Activated naive CD4-positive, alpha-beta T cell treated with anti-CD3 and anti-CD28 coated beads, Interleukin-2, amount 10 ng/mL, durations not matched to agents 7 days and 5 days (primary cell): Measurements from ENCODE around the gene ELMOD3.

Source experiments
- CTCF ChIA-PET: fragments of 350-600 bp; sonication (Branson Sonifier 250); formaldehyde crosslinking; loops from one replicate; lab custom pipeline; 2021; ENCODE audit warnings: antibody characterized with exemption; lab: Charles Lee
- DNase-seq: peaks from one replicate; pipeline ENCODE4 v3.0.0-alpha.2; 2020
- H3K27ac Mint-ChIP-seq: one replicate; pipeline ENCODE4 v1.8.0; 2021; ENCODE audit warnings: mild to moderate bottlenecking, moderate library complexity, mixed read lengths
- H3K27me3 Mint-ChIP-seq: one replicate; pipeline ENCODE4 v1.8.0; 2021; ENCODE audit warnings: mild to moderate bottlenecking, mixed read lengths
- H3K36me3 Mint-ChIP-seq: one replicate; pipeline ENCODE4 v1.8.0; 2021; ENCODE audit warnings: mixed read lengths
- H3K4me1 Mint-ChIP-seq: one replicate; pipeline ENCODE4 v1.8.0; 2021; ENCODE audit warnings: mixed read lengths
- H3K4me3 Mint-ChIP-seq: one replicate; pipeline ENCODE4 v1.8.0; 2021; ENCODE audit warnings: mild to moderate bottlenecking, moderate library complexity, mixed read lengths
- H3K9me3 Mint-ChIP-seq: one replicate; pipeline ENCODE4 v1.8.0; 2021; ENCODE audit warnings: mixed read lengths

Gene ELMOD3

GRCh38 chr2:85423525-85423924, 69.0 kb downstream of the ELMOD3 start:
- Mint-ChIP-seq H3K4me1 (peaks cover 29% of the 10 kb centered on the region), H3K4me3 (no peak overlapping the region), H3K36me3 (no peaks in the 10 kb centered on the region), H3K9me3 (no peaks in the 10 kb centered on the region), H3K27me3 (peaks cover 7% of the 10 kb centered on the region), H3K27ac (no peak overlapping the region)
- CTCF ChIA-PET: interaction anchor here (0.9 to 6.1 kb wide), 4 partner anchors 119 to 130 kb away, joined by 3 to 62 read pairs (median 8); partner anchors contain the start of gene MAT2A
- DNase-seq: no peak

- CTCF ChIA-PET: interaction anchor here (2.4 kb wide), 1 partner anchor 126 kb away, joined by 8 read pairs; no protein-coding TSS in a partner anchor
- Mint-ChIP-seq H3K4me3 (no peak overlapping the region), H3K9me3 (no peaks in the 10 kb centered on the region), H3K27me3 (peaks cover 17% of the 10 kb centered on the region), H3K4me1 (peaks cover 11% of the 10 kb centered on the region), H3K27ac (no peak overlapping the region), H3K36me3 (no peaks in the 10 kb centered on the region)
- no peak for DNase-seq
These were observed 71.0 kb downstream of the ELMOD3 start for GRCh38 chr2:85425588-85425987.

GRCh38 chr2:85427300-85427835, 72.8 kb downstream of the ELMOD3 start:
- Mint-ChIP-seq H3K4me1 (no peaks in the 10 kb centered on the region), H3K36me3 (no peaks in the 10 kb centered on the region), H3K27me3 (peaks cover 17% of the 10 kb centered on the region), H3K27ac (peak overlapping the region; percentile 3), H3K9me3 (no peaks in the 10 kb centered on the region), H3K4me3 (no peak overlapping the region)
- CTCF ChIA-PET: interaction anchor here (1.1 to 2.7 kb wide), 2 partner anchors 120 to 124 kb away, joined by 3 to 15 read pairs; no protein-coding TSS in a partner anchor
- no peak for DNase-seq

GRCh38 chr2:85428343-85428881, 73.8 kb downstream of the ELMOD3 start:
- Mint-ChIP-seq H3K4me1 (no peaks in the 10 kb centered on the region), H3K4me3 (no peak overlapping the region), H3K36me3 (no peaks in the 10 kb centered on the region), H3K27me3 (peaks cover 17% of the 10 kb centered on the region), H3K27ac (no peak overlapping the region), H3K9me3 (no peaks in the 10 kb centered on the region)
- no peak for DNase-seq
- CTCF ChIA-PET: interaction anchor here (0.9 to 2.7 kb wide), 3 partner anchors 9 to 123 kb away, joined by 3 to 15 read pairs (median 3); no protein-coding TSS in a partner anchor

GRCh38 chr2:85429213-85429923, 74.8 kb downstream of the ELMOD3 start:
- DNase-seq: no peak
- Mint-ChIP-seq H3K36me3 (no peaks in the 10 kb centered on the region), H3K9me3 (no peaks in the 10 kb centered on the region), H3K4me1 (no peaks in the 10 kb centered on the region), H3K4me3 (no peak overlapping the region), H3K27ac (no peak overlapping the region), H3K27me3 (peaks cover 15% of the 10 kb centered on the region)
- CTCF ChIA-PET: interaction anchor here (1.3 to 2.7 kb wide), 3 partner anchors 10 to 127 kb away, joined by 3 to 15 read pairs (median 4); partner anchors contain the start of gene SH2D6

- CTCF ChIA-PET: interaction anchor here (1.3 to 2.7 kb wide), 3 partner anchors 11 to 127 kb away, joined by 3 to 15 read pairs (median 4); partner anchors contain the start of gene SH2D6
- Mint-ChIP-seq H3K4me3 (no peak overlapping the region), H3K27ac (no peak overlapping the region), H3K36me3 (no peaks in the 10 kb centered on the region), H3K9me3 (no peaks in the 10 kb centered on the region), H3K27me3 (peaks cover 15% of the 10 kb centered on the region), H3K4me1 (no peaks in the 10 kb centered on the region)
- no peak for DNase-seq
These were observed 75.3 kb downstream of the ELMOD3 start for GRCh38 chr2:85429924-85430289.

- no peak overlapping the region for H3K4me3 Mint-ChIP-seq
- H3K27ac Mint-ChIP-seq: no peak overlapping the region
- DNase-seq: no peak
- H3K36me3 Mint-ChIP-seq: no peaks in the 10 kb centered on the region
- no peaks in the 10 kb centered on the region for H3K9me3 Mint-ChIP-seq
- peaks cover under 1% of the 10 kb centered on the region for H3K4me1 Mint-ChIP-seq
- peaks cover 15% of the 10 kb centered on the region for H3K27me3 Mint-ChIP-seq
- CTCF ChIA-PET: interaction anchor here (1.3 to 2.2 kb wide), 2 partner anchors 12 to 126 kb away, joined by 3 to 4 read pairs; partner anchors contain the start of gene SH2D6
These were observed 76.4 kb downstream of the ELMOD3 start for GRCh38 chr2:85430752-85431569.

- H3K9me3 Mint-ChIP-seq: no peaks in the 10 kb centered on the region
- peaks cover 7% of the 10 kb centered on the region for H3K4me1 Mint-ChIP-seq
- no peaks in the 10 kb centered on the region for H3K36me3 Mint-ChIP-seq
- no peak overlapping the region for H3K4me3 Mint-ChIP-seq
- H3K27me3 Mint-ChIP-seq: peaks cover 15% of the 10 kb centered on the region
- DNase-seq: no peak
- CTCF ChIA-PET: interaction anchor here (2.2 kb wide), 1 partner anchor 13 kb away, joined by 4 read pairs; the partner anchor contains the start of gene SH2D6
- no peak overlapping the region for H3K27ac Mint-ChIP-seq
These were observed 77.1 kb downstream of the ELMOD3 start for GRCh38 chr2:85431570-85432205.

- peaks cover 15% of the 10 kb centered on the region for H3K27me3 Mint-ChIP-seq
- H3K36me3 Mint-ChIP-seq: no peaks in the 10 kb centered on the region
- no peaks in the 10 kb centered on the region for H3K9me3 Mint-ChIP-seq
- no peak for DNase-seq
- no peak overlapping the region for H3K27ac Mint-ChIP-seq
- CTCF ChIA-PET: no interaction called here
- peaks cover 22% of the 10 kb centered on the region for H3K4me1 Mint-ChIP-seq
- no peak overlapping the region for H3K4me3 Mint-ChIP-seq
These were observed 79.0 kb downstream of the ELMOD3 start for GRCh38 chr2:85433511-85434089.

GRCh38 chr2:85434696-85435095, 80.1 kb downstream of the ELMOD3 start:
- Mint-ChIP-seq H3K36me3 (no peaks in the 10 kb centered on the region), H3K27me3 (peaks cover 12% of the 10 kb centered on the region), H3K4me1 (peaks cover 33% of the 10 kb centered on the region), H3K4me3 (no peak overlapping the region), H3K9me3 (no peaks in the 10 kb centered on the region), H3K27ac (no peak overlapping the region)
- no peak for DNase-seq
- CTCF ChIA-PET: no interaction called here

GRCh38 chr2:85435220-85435958, 80.8 kb downstream of the ELMOD3 start:
- CTCF ChIA-PET: no interaction called here
- Mint-ChIP-seq H3K4me3 (no peak overlapping the region), H3K9me3 (no peaks in the 10 kb centered on the region), H3K27me3 (peaks cover 6% of the 10 kb centered on the region), H3K4me1 (peaks cover 40% of the 10 kb centered on the region), H3K27ac (no peak overlapping the region), H3K36me3 (no peaks in the 10 kb centered on the region)
- no peak for DNase-seq

GRCh38 chr2:85435981-85436835, 81.6 kb downstream of the ELMOD3 start:
- no peaks in the 10 kb centered on the region for H3K9me3 Mint-ChIP-seq
- no peak for DNase-seq
- peak overlapping the region; percentile 75 for H3K27ac Mint-ChIP-seq
- H3K36me3 Mint-ChIP-seq: no peaks in the 10 kb centered on the region
- H3K4me1 Mint-ChIP-seq: peaks cover 48% of the 10 kb centered on the region
- peaks cover 6% of the 10 kb centered on the region for H3K27me3 Mint-ChIP-seq
- H3K4me3 Mint-ChIP-seq: no peak overlapping the region
- CTCF ChIA-PET: interaction anchor here (1.2 to 1.3 kb wide), 2 partner anchors 15 to 114 kb away, joined by 3 to 4 read pairs; no protein-coding TSS in a partner anchor
